Body of pancreas (tissue), 4 donors: Measurements from ENCODE around the gene ABCC5.

ENCODE experiments used
- CTCF ChIP-seq, 7 experiments: fragments of 450-650 bp in 4 of 7; fragments of 200-600 bp in 3 of 7; sonication (generic) in 3 of 7; IDR thresholded peaks; one replicate each; pipeline ENCODE4 v1.5.1; 2016 to 2019; ENCODE audit warnings: antibody characterized with exemption in 7 of 7
- POLR2A ChIP-seq, 3 donors: fragments of 450-650 bp; IDR thresholded peaks; one replicate each; pipeline ENCODE4 v1.6.1; 2016; ENCODE audit warnings: antibody characterized with exemption in 3 of 3, mild to moderate bottlenecking in 2 of 3

GRCh38 chr3:183870563-183870962 lies 147.1 kb downstream of the ABCC5 start:
- TF ChIP-seq POLR2A (IDR thresholded peaks at IDR 0.05) = no peak
- no peak for TF ChIP-seq CTCF (IDR thresholded peaks at IDR 0.05)
